SJSA1 (cell line): ENCODE data around the gene ADCY9. TPM values are rescaled to one million over a fixed set of nuclear protein-coding genes. Genes with fewer than 3 reads are reported as not detected.

Source experiments
- DNase-seq, 2 experiments: peaks; one replicate each; pipeline ENCODE4 v3.0.0-alpha.2; 2015 to 2020; ENCODE audit warnings: low spot score in 2 of 2, low read depth in 1 of 2
- H3K27ac ChIP-seq: fragments of 250-450 bp; sonication (Bioruptor Pico); 2 replicates; pipeline ENCODE4 v1.5.1; 2020; ENCODE audit warnings: mild to moderate bottlenecking, moderate library complexity
- H3K27me3 ChIP-seq: fragments of 250-450 bp; sonication (Bioruptor Pico); replicated peaks from 2 replicates; pipeline ENCODE4 v1.5.1; 2020; ENCODE audit warnings: mild to moderate bottlenecking, moderate library complexity
- H3K36me3 ChIP-seq: fragments of 250-450 bp; sonication (Bioruptor Pico); 2 replicates; pipeline ENCODE4 v1.5.1; 2020; ENCODE audit warnings: mild to moderate bottlenecking
- H3K4me1 ChIP-seq: fragments of 250-450 bp; sonication (Bioruptor Pico); replicated peaks from 2 replicates; pipeline ENCODE4 v1.6.1; 2021; ENCODE audit warnings: mild to moderate bottlenecking
- H3K4me3 ChIP-seq: fragments of 250-450 bp; sonication (Bioruptor Pico); 2 replicates; pipeline ENCODE4 v1.5.1; 2020; ENCODE audit warnings: mild to moderate bottlenecking
- H3K9me3 ChIP-seq: fragments of 250-450 bp; sonication (Bioruptor Pico); replicated peaks from 2 replicates; pipeline ENCODE4 v1.5.1; 2020; ENCODE audit warnings: mild to moderate bottlenecking
- total RNA-seq: library from RNA; depleted of rRNA; stranded (reverse); fragments of >200 nt; shearing (Covaris generic); gene quantifications from 2 replicates; pipeline ENCODE4 v1.2.3, GENCODE V29; 2014

ADCY9 gene
- total RNA-seq, 1 experiment from 2014 or later, result 29.8 TPM

GRCh38 chr16:4034963-4035362, 81.3 kb downstream of the ADCY9 start:
- Histone ChIP-seq H3K27ac (no peak overlapping the region), H3K4me1 (peaks cover 5% of the 10 kb centered on the region), H3K27me3 (no peaks in the 10 kb centered on the region), H3K9me3 (no peaks in the 10 kb centered on the region), H3K36me3 (0 out of 2 replicates have a peak, but pooled peaks cover 4% of the 10 kb centered on the region), H3K4me3 (no peak overlapping the region)
- DNase-seq, result no peak

GRCh38 chr16:4033951-4034350, 82.3 kb downstream of the ADCY9 start:
- Histone ChIP-seq H3K27ac (no peak overlapping the region), H3K36me3 (0 out of 2 replicates have a peak, but pooled peaks cover 4% of the 10 kb centered on the region), H3K4me1 (peaks cover 14% of the 10 kb centered on the region)

GRCh38 chr16:4032768-4033167, 83.5 kb downstream of the ADCY9 start:
- H3K9me3 ChIP-seq, result no peaks in the 10 kb centered on the region
- DNase-seq, result no peak
- no peak overlapping the region for H3K4me3 ChIP-seq
- no peak overlapping the region for H3K27ac ChIP-seq
- no peaks in the 10 kb centered on the region for H3K27me3 ChIP-seq
- H3K36me3 ChIP-seq, result 0 out of 2 replicates have a peak, but pooled peaks cover 4% of the 10 kb centered on the region
- H3K4me1 ChIP-seq, result peaks cover 14% of the 10 kb centered on the region

More at GRCh38 chr16:4033951-4034350, 82.3 kb downstream of the ADCY9 start:
- Histone ChIP-seq H3K4me3 (no peak overlapping the region), H3K9me3 (no peaks in the 10 kb centered on the region), H3K27me3 (no peaks in the 10 kb centered on the region)
- no peak for DNase-seq

GRCh38 chr16:4028144-4028543, 88.1 kb downstream of the ADCY9 start:
- Histone ChIP-seq H3K9me3 (no peaks in the 10 kb centered on the region), H3K4me1 (peaks cover 14% of the 10 kb centered on the region), H3K4me3 (no peak overlapping the region), H3K27ac (no peak overlapping the region), H3K27me3 (no peaks in the 10 kb centered on the region), H3K36me3 (0 out of 2 replicates have a peak, but pooled peaks cover 4% of the 10 kb centered on the region)
- no peak for DNase-seq

- Histone ChIP-seq H3K9me3 (no peaks in the 10 kb centered on the region), H3K27me3 (no peaks in the 10 kb centered on the region), H3K27ac (no peak overlapping the region), H3K36me3 (0 out of 2 replicates have a peak, but pooled peaks cover 4% of the 10 kb centered on the region), H3K4me3 (no peak overlapping the region), H3K4me1 (peaks cover 15% of the 10 kb centered on the region)
- no peak for DNase-seq
Observed at GRCh38 chr16:4026854-4027253, 89.4 kb downstream of the ADCY9 start.

- no peak for DNase-seq
- Histone ChIP-seq H3K27me3 (no peaks in the 10 kb centered on the region), H3K4me3 (no peak overlapping the region), H3K9me3 (no peaks in the 10 kb centered on the region), H3K27ac (no peak overlapping the region), H3K36me3 (no peaks in the 10 kb centered on the region), H3K4me1 (peaks cover 23% of the 10 kb centered on the region)
Observed at GRCh38 chr16:4025428-4025827, 90.8 kb downstream of the ADCY9 start.

GRCh38 chr16:4021916-4022315, 94.3 kb downstream of the ADCY9 start:
- Histone ChIP-seq H3K27ac (no peak overlapping the region), H3K27me3 (no peaks in the 10 kb centered on the region), H3K4me3 (no peak overlapping the region), H3K4me1 (peaks cover 32% of the 10 kb centered on the region), H3K9me3 (no peaks in the 10 kb centered on the region), H3K36me3 (no peaks in the 10 kb centered on the region)
- DNase-seq, result no peak

GRCh38 chr16:4021070-4021779, 95.0 kb downstream of the ADCY9 start:
- Histone ChIP-seq H3K27me3 (no peaks in the 10 kb centered on the region), H3K4me3 (no peak overlapping the region), H3K36me3 (no peaks in the 10 kb centered on the region), H3K9me3 (no peaks in the 10 kb centered on the region), H3K27ac (no peak overlapping the region), H3K4me1 (peaks cover 32% of the 10 kb centered on the region)
- no peak for DNase-seq

- Histone ChIP-seq H3K27me3 (no peaks in the 10 kb centered on the region), H3K4me1 (peaks cover 50% of the 10 kb centered on the region), H3K9me3 (no peaks in the 10 kb centered on the region), H3K36me3 (no peaks in the 10 kb centered on the region), H3K27ac (peak overlapping the region; percentile 60), H3K4me3 (peak overlapping the region; percentile 33)
- peak in 1 of 2 experiments; percentile 70 for DNase-seq
Observed at GRCh38 chr16:4019371-4019791, 96.9 kb downstream of the ADCY9 start.

- Histone ChIP-seq H3K4me1 (peaks cover 59% of the 10 kb centered on the region), H3K27me3 (no peaks in the 10 kb centered on the region), H3K9me3 (no peaks in the 10 kb centered on the region), H3K4me3 (no peak overlapping the region), H3K36me3 (no peaks in the 10 kb centered on the region), H3K27ac (no peak overlapping the region)
- no peak for DNase-seq
Observed at GRCh38 chr16:4018391-4018790, 97.9 kb downstream of the ADCY9 start.

GRCh38 chr16:4017807-4018206, 98.4 kb downstream of the ADCY9 start:
- Histone ChIP-seq H3K9me3 (no peaks in the 10 kb centered on the region), H3K27ac (no peak overlapping the region), H3K27me3 (no peaks in the 10 kb centered on the region), H3K36me3 (no peaks in the 10 kb centered on the region), H3K4me1 (peaks cover 62% of the 10 kb centered on the region), H3K4me3 (no peak overlapping the region)
- no peak for DNase-seq

GRCh38 chr16:4016658-4017057, 99.6 kb downstream of the ADCY9 start:
- Histone ChIP-seq H3K4me3 (no peak overlapping the region), H3K27me3 (no peaks in the 10 kb centered on the region), H3K27ac (no peak overlapping the region), H3K4me1 (peaks cover 63% of the 10 kb centered on the region), H3K9me3 (no peaks in the 10 kb centered on the region), H3K36me3 (no peaks in the 10 kb centered on the region)
- no peak for DNase-seq

- no peak overlapping the region for H3K4me3 ChIP-seq
- no peak overlapping the region for H3K27ac ChIP-seq
- no peaks in the 10 kb centered on the region for H3K36me3 ChIP-seq
- peaks cover 57% of the 10 kb centered on the region for H3K4me1 ChIP-seq
- DNase-seq, result no peak
- no peaks in the 10 kb centered on the region for H3K9me3 ChIP-seq
- H3K27me3 ChIP-seq, result no peaks in the 10 kb centered on the region
Observed at GRCh38 chr16:4016005-4016352, 100.3 kb downstream of the ADCY9 start.

- no peaks in the 10 kb centered on the region for H3K27me3 ChIP-seq
- peaks cover 57% of the 10 kb centered on the region for H3K4me1 ChIP-seq
- peak overlapping the region; percentile 93 for H3K27ac ChIP-seq
- peak overlapping the region; percentile 17 for H3K4me3 ChIP-seq
- DNase-seq, result peak in 1 of 2 experiments; percentile 50
- H3K9me3 ChIP-seq, result no peaks in the 10 kb centered on the region
- no peaks in the 10 kb centered on the region for H3K36me3 ChIP-seq
Observed at GRCh38 chr16:4015275-4016004, 100.8 kb downstream of the ADCY9 start.
